ENCODE measurements around the gene GPR146.

The GPR146 gene

GRCh38 chr7:1095621-1096155 is 51.3 kb downstream of the GPR146 start:
- no peak for DNase-seq

GRCh38 chr7:1096156-1097119 is 52.1 kb downstream of the GPR146 start:
- no peak for DNase-seq

- DNase-seq = no peak
Observed at GRCh38 chr7:1097120-1097504, 52.8 kb downstream of the GPR146 start.

- no peak for DNase-seq
Observed at GRCh38 chr7:1098243-1099153, 54.2 kb downstream of the GPR146 start.

- DNase-seq = no peak
Observed at GRCh38 chr7:1099154-1099542, 54.8 kb downstream of the GPR146 start.

GRCh38 chr7:1099637-1100036 is 55.3 kb downstream of the GPR146 start:
- no peak for DNase-seq

GRCh38 chr7:1100386-1100785 is 56.0 kb downstream of the GPR146 start:
- no peak for DNase-seq

- DNase-seq = no peak
Observed at GRCh38 chr7:1100834-1101562, 56.7 kb downstream of the GPR146 start.

- no peak for DNase-seq
Observed at GRCh38 chr7:1101563-1102431, 57.5 kb downstream of the GPR146 start.

- DNase-seq = peak; percentile 48 to 63
Observed at GRCh38 chr7:1103009-1103788, 58.9 kb downstream of the GPR146 start.

GRCh38 chr7:1103789-1104515 is 59.6 kb downstream of the GPR146 start:
- no peak for DNase-seq

- DNase-seq = no peak
Observed at GRCh38 chr7:1104516-1105179, 60.3 kb downstream of the GPR146 start.

- DNase-seq = no peak
Observed at GRCh38 chr7:1105189-1105588, 60.8 kb downstream of the GPR146 start.

GRCh38 chr7:1106063-1106792 is 61.9 kb downstream of the GPR146 start:
- no peak for DNase-seq

- DNase-seq = no peak
Observed at GRCh38 chr7:1106793-1107421, 62.6 kb downstream of the GPR146 start.

- no peak for DNase-seq
Observed at GRCh38 chr7:1108264-1108920, 64.0 kb downstream of the GPR146 start.

Measured in inflammatory macrophage treated with lipopolysaccharide for 1 hour (primary cell).